ENCODE results near the gene TERF2IP. TPM values are rescaled to one million over a fixed set of nuclear protein-coding genes. Genes with fewer than 3 reads are reported as not detected.

Gene TERF2IP
- total RNA-seq, 1 donor from 2014 or later = 55.1 TPM

Other genes with a start within 250 kb of the TERF2IP start
- gene CFDP1, start 214.3 kb upstream of the TERF2IP start, total RNA-seq (ENCODE audit: insufficient read depth, low replicate concordance) = 70.5 TPM
- gene TMEM170A, start 183.1 kb upstream of the TERF2IP start, total RNA-seq (ENCODE audit: insufficient read depth, low replicate concordance) = 12.3 TPM
- 0.48 TPM for gene CHST6, start 152.3 kb upstream of the TERF2IP start, total RNA-seq (ENCODE audit: insufficient read depth, low replicate concordance)
- 1.4 TPM for gene CHST5, start 111.7 kb upstream of the TERF2IP start, total RNA-seq (ENCODE audit: insufficient read depth, low replicate concordance)
- gene TMEM231, start 91.5 kb upstream of the TERF2IP start, total RNA-seq (ENCODE audit: insufficient read depth, low replicate concordance) = 10.4 TPM
- 99.7 TPM for gene GABARAPL2, start 81.4 kb upstream of the TERF2IP start, total RNA-seq (ENCODE audit: insufficient read depth, low replicate concordance)
- 58.5 TPM for gene ADAT1, start 24.5 kb upstream of the TERF2IP start, total RNA-seq (ENCODE audit: insufficient read depth, low replicate concordance)
- gene KARS1, start 108 bp upstream of the TERF2IP start, total RNA-seq (ENCODE audit: insufficient read depth, low replicate concordance) = 92.7 TPM
- not detected for gene CPHXL2, start 29.2 kb downstream of the TERF2IP start, total RNA-seq (ENCODE audit: insufficient read depth, low replicate concordance)
- gene DUXB, start 53.7 kb downstream of the TERF2IP start, total RNA-seq (ENCODE audit: insufficient read depth, low replicate concordance) = not detected
- 2.9 TPM for gene CPHXL, start 78.7 kb downstream of the TERF2IP start, total RNA-seq (ENCODE audit: insufficient read depth, low replicate concordance)